Kidney (tissue), 14 donors: ENCODE data around the gene ERCC5. TPM values are rescaled to one million over a fixed set of nuclear protein-coding genes. Genes with fewer than 3 reads are reported as not detected.

ENCODE experiments used
- DNase-seq, 5 donors: peaks; one replicate each; pipeline ENCODE4 v3.0.0-alpha.2; 2013 to 2020
- FAIRE-seq: peaks from 2 replicates; lab custom pipeline; 2012; peaks lifted over from hg19 to GRCh38; lab: Jason Lieb, UNC
- H3K27ac ChIP-seq, 2 donors: one replicate each; pipeline ENCODE4 v1.7.0; 2013; ENCODE audit warnings: low read depth in 2 of 2, low read length in 2 of 2, inconsistent platforms in 1 of 2
- H3K27me3 ChIP-seq: one replicate; pipeline ENCODE4 v1.7.1; 2013; ENCODE audit warnings: low read length, inconsistent platforms; ENCODE audit not compliant: control insufficient read depth, insufficient read depth
- H3K36me3 ChIP-seq, 3 donors: one replicate each; pipeline versions ENCODE4 v1.7.0 to v1.7.1; 2013; ENCODE audit warnings: low read length in 3 of 3, control low read depth in 1 of 3, inconsistent platforms in 1 of 3; ENCODE audit not compliant: insufficient read depth in 3 of 3, control insufficient read depth in 2 of 3
- H3K4me1 ChIP-seq, 3 donors: one replicate each; pipeline versions ENCODE4 v1.7.0 to v1.7.1; 2013; ENCODE audit warnings: low read length in 3 of 3, inconsistent platforms in 1 of 3, low read depth in 1 of 3; ENCODE audit not compliant: control insufficient read depth in 2 of 3, insufficient read depth in 2 of 3
- H3K4me3 ChIP-seq, 3 donors: one replicate each; pipeline versions ENCODE4 v1.7.0 to v1.8.1; 2013; ENCODE audit warnings: low read length in 3 of 3, control low read depth in 1 of 3, inconsistent platforms in 1 of 3
- H3K9ac ChIP-seq, 3 donors: one replicate each; pipeline versions ENCODE4 v1.7.0 to v1.7.1; 2013; ENCODE audit warnings: low read length in 3 of 3, control low read depth in 1 of 3, inconsistent platforms in 1 of 3
- H3K9me3 ChIP-seq, 3 donors: one replicate each; pipeline versions ENCODE4 v1.7.0 to v1.7.1; 2013; ENCODE audit warnings: low read length in 3 of 3, control low read depth in 1 of 3, inconsistent platforms in 1 of 3; ENCODE audit not compliant: control insufficient read depth in 2 of 3, insufficient read depth in 1 of 3
- intact Hi-C: fragments of 100-400 bp; cut with DNase I; formaldehyde crosslinking; loops from one replicate; pipeline ENCODE4 v1.11.1; 2022
- polyA plus RNA-seq: library from polyadenylated mRNA; stranded (reverse); fragments of 350-450 nt; fragmentation: Illumina TruSeq; extraction: RNeasy Lipid Tissue Mini Kit (QIAGEN cat#74804); gene quantifications from one replicate; pipeline ENCODE4 v1.2.3, GENCODE V29; 2014; ENCODE audit warnings: low read depth, low replicate concordance; ENCODE audit not compliant: insufficient read depth
- total RNA-seq: library from RNA; stranded (reverse); fragmentation: NEBNext Ultra II Directional; extraction: Animal tissue kit (Norgen Biotek cat#: 25700); gene quantifications from one replicate; pipeline ENCODE4 v1.2.1, GENCODE V29; 2021
- TF ChIP-seq, protein P1 (sequence below): IDR thresholded peaks from 3 replicates; pipeline ENCODE4 v1.5.1; 2012; ENCODE audit warnings: mild to moderate bottlenecking, moderate library complexity, borderline replicate concordance; ENCODE audit not compliant: insufficient read depth; ENCODE audit errors: extremely low read depth
- donor health status: control.
- donor health status: control.
- donor health status: control.
- donor health status: control.
- donor health status: control.
- donor health status: DM: yes; HTN: yes; CAD: no.
- donor health status: Normal renal cell carcinoma (clear cell type).

Gene ERCC5
- total and polyA plus RNA-seq, 2 donors from 2014 or later: 37.4 to 56.0 TPM

DNA sequence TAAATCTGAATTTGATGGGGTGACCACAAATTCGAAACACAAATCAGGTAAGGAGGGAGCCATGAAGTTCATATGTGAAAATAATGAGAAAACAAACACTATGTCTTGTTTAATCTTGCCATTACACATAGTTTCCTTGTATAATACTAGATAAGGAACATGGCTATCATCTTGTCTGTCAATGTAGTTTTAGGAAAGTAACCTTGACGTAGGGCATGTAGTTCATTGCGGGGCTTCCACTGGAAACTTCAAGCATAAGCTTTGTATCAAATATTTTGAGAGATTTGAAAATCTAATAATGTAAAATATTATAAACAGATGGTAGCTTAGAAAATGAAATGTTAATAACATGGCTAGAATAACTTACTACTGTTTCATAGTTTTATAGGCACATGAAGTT, 38.1 kb upstream of the ERCC5 start:
- H3K36me3 ChIP-seq: peaks cover 0 to 6% (median 0%) of the 10 kb centered on the region in 3 donors
- FAIRE-seq (no peak), DNase-seq (no peak)

GRCh38 chr13:102812611-102813287, 33.1 kb upstream of the ERCC5 start:
- Histone ChIP-seq H3K4me3 (no peak overlapping the region), H3K4me1 (peaks cover 0 to 20% (median 5%) of the 10 kb centered on the region in 3 donors), H3K9ac (no peak overlapping the region), H3K36me3 (peaks cover 0 to 13% (median 2%) of the 10 kb centered on the region in 3 donors), H3K27me3 (no peaks in the 10 kb centered on the region), H3K27ac (peak overlapping the region in 1 of 2 donors; percentile 30), H3K9me3 (peaks cover 0 to 3% (median 0%) of the 10 kb centered on the region in 3 donors)
- DNase-seq: no peak
- FAIRE-seq: no peak
- intact Hi-C loops: no loop called here
- TF ChIP-seq, protein P1, sequence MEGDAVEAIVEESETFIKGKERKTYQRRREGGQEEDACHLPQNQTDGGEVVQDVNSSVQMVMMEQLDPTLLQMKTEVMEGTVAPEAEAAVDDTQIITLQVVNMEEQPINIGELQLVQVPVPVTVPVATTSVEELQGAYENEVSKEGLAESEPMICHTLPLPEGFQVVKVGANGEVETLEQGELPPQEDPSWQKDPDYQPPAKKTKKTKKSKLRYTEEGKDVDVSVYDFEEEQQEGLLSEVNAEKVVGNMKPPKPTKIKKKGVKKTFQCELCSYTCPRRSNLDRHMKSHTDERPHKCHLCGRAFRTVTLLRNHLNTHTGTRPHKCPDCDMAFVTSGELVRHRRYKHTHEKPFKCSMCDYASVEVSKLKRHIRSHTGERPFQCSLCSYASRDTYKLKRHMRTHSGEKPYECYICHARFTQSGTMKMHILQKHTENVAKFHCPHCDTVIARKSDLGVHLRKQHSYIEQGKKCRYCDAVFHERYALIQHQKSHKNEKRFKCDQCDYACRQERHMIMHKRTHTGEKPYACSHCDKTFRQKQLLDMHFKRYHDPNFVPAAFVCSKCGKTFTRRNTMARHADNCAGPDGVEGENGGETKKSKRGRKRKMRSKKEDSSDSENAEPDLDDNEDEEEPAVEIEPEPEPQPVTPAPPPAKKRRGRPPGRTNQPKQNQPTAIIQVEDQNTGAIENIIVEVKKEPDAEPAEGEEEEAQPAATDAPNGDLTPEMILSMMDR: no peak

More for the DNA sequence above, 38.1 kb upstream of the ERCC5 start:
- H3K9me3 ChIP-seq: peaks cover 0 to 3% (median 0%) of the 10 kb centered on the region in 3 donors
- H3K9ac ChIP-seq: no peak overlapping the region
- peaks cover 0 to 5% (median 0%) of the 10 kb centered on the region in 3 donors for H3K4me1 ChIP-seq
- no peak overlapping the region for H3K27ac ChIP-seq
- intact Hi-C loops: no loop called here
- H3K4me3 ChIP-seq: no peak overlapping the region
- TF ChIP-seq, protein P1: no peak
- no peaks in the 10 kb centered on the region for H3K27me3 ChIP-seq

DNA sequence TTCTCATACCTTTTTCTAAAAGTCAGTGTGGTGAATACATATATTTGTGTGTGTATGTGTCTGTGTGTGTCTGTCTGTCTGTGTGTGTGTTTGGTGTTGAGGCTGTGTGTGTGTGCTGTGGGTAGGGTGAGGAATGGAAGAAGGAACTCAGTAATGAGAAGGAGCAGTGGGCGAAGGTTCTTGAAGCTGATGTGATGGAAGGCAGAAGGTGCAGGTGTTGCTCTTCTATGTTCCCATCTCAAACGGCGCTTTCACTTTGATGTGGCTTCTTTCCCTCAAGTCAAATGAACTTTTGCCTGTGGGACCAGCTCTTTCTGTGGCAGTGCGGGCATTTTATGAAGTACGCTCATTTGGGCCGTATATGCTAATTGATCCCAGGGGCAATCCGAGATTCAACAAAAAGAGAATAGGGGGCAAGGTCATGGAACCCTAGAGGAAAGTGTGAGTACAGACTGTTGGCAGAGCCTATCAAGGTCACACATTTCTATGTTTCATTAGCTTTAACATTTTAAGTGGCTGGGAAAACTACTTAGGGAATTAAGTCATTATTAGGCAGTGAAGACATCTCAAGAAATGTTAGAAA, 31.7 kb upstream of the ERCC5 start:
- intact Hi-C loops: no loop called here
- Histone ChIP-seq H3K36me3 (peaks cover 2 to 10% (median 2%) of the 10 kb centered on the region in 3 donors), H3K4me1 (peaks cover 0 to 20% (median 9%) of the 10 kb centered on the region in 3 donors), H3K27ac (peak overlapping the region; percentile 26 to 59), H3K9ac (no peak overlapping the region), H3K27me3 (no peaks in the 10 kb centered on the region), H3K4me3 (peak overlapping the region in 1 of 3 donors; percentile 47), H3K9me3 (peaks cover 0 to 3% (median 0%) of the 10 kb centered on the region in 3 donors)
- no peak for DNase-seq
- TF ChIP-seq, protein P1: no peak
- no peak for FAIRE-seq
